HCT116 (cell line): ENCODE data around the gene HBE1.

Experiments used
- CEBPB ChIP-seq: IDR thresholded peaks from 2 replicates; pipeline ENCODE4 v1.6.1; 2012; ENCODE audit warnings: low read depth
- POLR2A ChIP-seq: IDR thresholded peaks from 2 replicates; pipeline ENCODE4 v1.7.0; 2011; ENCODE audit warnings: borderline replicate concordance; ENCODE audit not compliant: insufficient read depth, insufficient read length; ENCODE audit errors: extremely low read depth
- POLR2AphosphoS5 ChIP-seq: IDR thresholded peaks from 2 replicates; pipeline ENCODE4 v1.6.1; 2011; ENCODE audit warnings: mild to moderate bottlenecking, low read depth, low read length, moderate library complexity
- SP1 ChIP-seq: IDR thresholded peaks from 2 replicates; pipeline ENCODE4 v1.6.1; 2012; ENCODE audit warnings: low read depth
- TCF7L2 ChIP-seq: IDR thresholded peaks from 2 replicates; pipeline ENCODE4 v1.7.0; 2011; ENCODE audit warnings: borderline replicate concordance, inconsistent platforms; ENCODE audit not compliant: insufficient read depth, insufficient read length; ENCODE audit errors: extremely low read depth
- ZFX ChIP-seq: fragments of 450-650 bp; IDR thresholded peaks from 2 replicates; pipeline ENCODE4 v1.6.1; 2017
- TF ChIP-seq, protein P1 (sequence below): IDR thresholded peaks from 2 replicates; pipeline ENCODE4 v1.6.1; 2012; ENCODE audit warnings: low read depth
- TF ChIP-seq, protein P2 (sequence below), 3 experiments: fragments of 200-600 bp in 1 of 3; sonication (generic) in 1 of 3; IDR thresholded peaks in 2 of 3; conservative IDR thresholded peaks in 1 of 3; 2 replicates each; pipeline ENCODE4 v1.5.1; 2012 to 2017; ENCODE audit warnings: low read depth in 2 of 3, low read length in 2 of 3, antibody characterized with exemption in 1 of 3, borderline replicate concordance in 1 of 3, control low read depth in 1 of 3, mild to moderate bottlenecking in 1 of 3, mixed read lengths in 1 of 3, mixed run types in 1 of 3, moderate library complexity in 1 of 3; ENCODE audit not compliant: insufficient read depth in 1 of 3

DNA sequence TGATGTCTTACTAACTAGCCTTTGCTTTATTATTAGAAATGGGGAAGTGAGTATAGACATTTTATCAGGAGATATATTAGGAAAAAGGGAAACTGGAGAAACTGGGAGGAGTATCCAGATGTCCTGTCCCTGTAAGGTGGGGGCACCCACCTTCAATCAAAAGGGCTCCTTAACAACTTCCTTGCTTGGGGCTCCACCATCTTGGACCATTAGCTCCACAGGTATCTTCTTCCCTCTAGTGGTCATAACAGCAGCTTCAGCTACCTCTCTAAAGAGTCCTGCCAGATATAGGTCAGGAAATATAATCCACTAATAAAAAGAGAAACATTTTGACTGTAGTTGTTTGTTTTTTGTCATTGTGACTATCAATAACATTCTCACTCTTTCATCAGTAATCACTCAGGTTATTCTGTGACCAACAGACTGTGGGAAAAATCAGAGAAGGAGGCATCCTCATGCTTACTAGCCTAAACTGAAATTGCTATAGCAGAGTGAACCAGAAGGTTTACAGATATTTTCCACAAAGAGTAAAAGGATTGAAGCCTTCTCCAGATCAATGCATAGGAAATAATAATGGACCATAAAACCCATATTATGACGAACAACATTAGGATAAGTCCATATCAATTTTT is 21.6 kb upstream of the HBE1 start:
- TF ChIP-seq TCF7L2, result no peak
- TF ChIP-seq POLR2A, result no peak
- TF ChIP-seq, protein P1, sequence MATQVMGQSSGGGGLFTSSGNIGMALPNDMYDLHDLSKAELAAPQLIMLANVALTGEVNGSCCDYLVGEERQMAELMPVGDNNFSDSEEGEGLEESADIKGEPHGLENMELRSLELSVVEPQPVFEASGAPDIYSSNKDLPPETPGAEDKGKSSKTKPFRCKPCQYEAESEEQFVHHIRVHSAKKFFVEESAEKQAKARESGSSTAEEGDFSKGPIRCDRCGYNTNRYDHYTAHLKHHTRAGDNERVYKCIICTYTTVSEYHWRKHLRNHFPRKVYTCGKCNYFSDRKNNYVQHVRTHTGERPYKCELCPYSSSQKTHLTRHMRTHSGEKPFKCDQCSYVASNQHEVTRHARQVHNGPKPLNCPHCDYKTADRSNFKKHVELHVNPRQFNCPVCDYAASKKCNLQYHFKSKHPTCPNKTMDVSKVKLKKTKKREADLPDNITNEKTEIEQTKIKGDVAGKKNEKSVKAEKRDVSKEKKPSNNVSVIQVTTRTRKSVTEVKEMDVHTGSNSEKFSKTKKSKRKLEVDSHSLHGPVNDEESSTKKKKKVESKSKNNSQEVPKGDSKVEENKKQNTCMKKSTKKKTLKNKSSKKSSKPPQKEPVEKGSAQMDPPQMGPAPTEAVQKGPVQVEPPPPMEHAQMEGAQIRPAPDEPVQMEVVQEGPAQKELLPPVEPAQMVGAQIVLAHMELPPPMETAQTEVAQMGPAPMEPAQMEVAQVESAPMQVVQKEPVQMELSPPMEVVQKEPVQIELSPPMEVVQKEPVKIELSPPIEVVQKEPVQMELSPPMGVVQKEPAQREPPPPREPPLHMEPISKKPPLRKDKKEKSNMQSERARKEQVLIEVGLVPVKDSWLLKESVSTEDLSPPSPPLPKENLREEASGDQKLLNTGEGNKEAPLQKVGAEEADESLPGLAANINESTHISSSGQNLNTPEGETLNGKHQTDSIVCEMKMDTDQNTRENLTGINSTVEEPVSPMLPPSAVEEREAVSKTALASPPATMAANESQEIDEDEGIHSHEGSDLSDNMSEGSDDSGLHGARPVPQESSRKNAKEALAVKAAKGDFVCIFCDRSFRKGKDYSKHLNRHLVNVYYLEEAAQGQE, result no peak
- no peak for TF ChIP-seq ZFX
- TF ChIP-seq, protein P2, sequence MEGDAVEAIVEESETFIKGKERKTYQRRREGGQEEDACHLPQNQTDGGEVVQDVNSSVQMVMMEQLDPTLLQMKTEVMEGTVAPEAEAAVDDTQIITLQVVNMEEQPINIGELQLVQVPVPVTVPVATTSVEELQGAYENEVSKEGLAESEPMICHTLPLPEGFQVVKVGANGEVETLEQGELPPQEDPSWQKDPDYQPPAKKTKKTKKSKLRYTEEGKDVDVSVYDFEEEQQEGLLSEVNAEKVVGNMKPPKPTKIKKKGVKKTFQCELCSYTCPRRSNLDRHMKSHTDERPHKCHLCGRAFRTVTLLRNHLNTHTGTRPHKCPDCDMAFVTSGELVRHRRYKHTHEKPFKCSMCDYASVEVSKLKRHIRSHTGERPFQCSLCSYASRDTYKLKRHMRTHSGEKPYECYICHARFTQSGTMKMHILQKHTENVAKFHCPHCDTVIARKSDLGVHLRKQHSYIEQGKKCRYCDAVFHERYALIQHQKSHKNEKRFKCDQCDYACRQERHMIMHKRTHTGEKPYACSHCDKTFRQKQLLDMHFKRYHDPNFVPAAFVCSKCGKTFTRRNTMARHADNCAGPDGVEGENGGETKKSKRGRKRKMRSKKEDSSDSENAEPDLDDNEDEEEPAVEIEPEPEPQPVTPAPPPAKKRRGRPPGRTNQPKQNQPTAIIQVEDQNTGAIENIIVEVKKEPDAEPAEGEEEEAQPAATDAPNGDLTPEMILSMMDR (IDR thresholded peaks at IDR 0.05 in 2 of 3, conservative IDR thresholded peaks at IDR 0.05 in 1 of 3; ENCODE audit: borderline replicate concordance in 1 of 3, insufficient read depth in 1 of 3, low read depth in 2 of 3, low read length in 2 of 3), result peak; percentile 71 to 87 (median 79)
- TF ChIP-seq CEBPB, result no peak
- no peak for TF ChIP-seq POLR2AphosphoS5
- no peak for TF ChIP-seq SP1
